GM12891 (cell line): ENCODE measurements around the gene NCOR1.

Source experiments
- POLR2A ChIP-seq: IDR thresholded peaks from 2 replicates; pipeline ENCODE4 v1.6.1; 2011; ENCODE audit warnings: low read depth, low read length, control low read depth
- POLR2AphosphoS5 ChIP-seq: IDR thresholded peaks from 2 replicates; pipeline ENCODE4 v1.6.1; 2011; ENCODE audit warnings: low read depth, low read length, control low read depth

GRCh38 chr17:16141685-16142084 lies 73.6 kb downstream of the NCOR1 start:
- no peak for TF ChIP-seq POLR2A
- TF ChIP-seq POLR2AphosphoS5: no peak
